H54 (cell line): ENCODE results near the gene CORO2A.

ENCODE experiments used
- DNase-seq: peaks from one replicate; pipeline ENCODE4 v3.0.0; 2011; ENCODE audit warnings: low spot score, mixed read lengths; ENCODE audit not compliant: insufficient read length
- FAIRE-seq: peaks from 3 replicates; lab custom pipeline; 2011; peaks lifted over from hg19 to GRCh38; lab: Jason Lieb, UNC
- POLR2A ChIP-seq: IDR thresholded peaks from 2 replicates; pipeline ENCODE4 v1.6.1; 2011; ENCODE audit warnings: low read depth, mild to moderate bottlenecking, low read length

CORO2A gene

DNA sequence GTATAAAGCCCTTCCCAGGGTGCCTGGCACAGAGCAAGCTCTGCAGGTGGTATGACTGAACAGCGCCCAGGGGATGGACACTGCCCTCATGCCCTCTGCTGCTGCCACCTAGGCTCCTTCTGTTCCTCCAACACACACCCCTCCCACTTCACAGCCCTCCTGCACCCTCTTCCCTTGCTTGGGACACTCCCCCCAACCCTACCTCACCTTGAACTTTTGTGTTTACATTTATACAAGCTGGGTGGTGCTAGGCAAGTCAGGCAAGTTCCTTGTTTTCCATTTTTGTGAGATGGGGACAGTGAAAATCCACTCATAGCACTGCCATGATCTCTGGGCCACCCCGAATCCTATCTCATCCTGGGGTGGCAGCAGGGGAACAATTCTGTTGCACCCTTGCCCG is 18.8 kb upstream of the CORO2A start:
- no peak for TF ChIP-seq POLR2A
- DNase-seq (no peak), FAIRE-seq (no peak)

DNA sequence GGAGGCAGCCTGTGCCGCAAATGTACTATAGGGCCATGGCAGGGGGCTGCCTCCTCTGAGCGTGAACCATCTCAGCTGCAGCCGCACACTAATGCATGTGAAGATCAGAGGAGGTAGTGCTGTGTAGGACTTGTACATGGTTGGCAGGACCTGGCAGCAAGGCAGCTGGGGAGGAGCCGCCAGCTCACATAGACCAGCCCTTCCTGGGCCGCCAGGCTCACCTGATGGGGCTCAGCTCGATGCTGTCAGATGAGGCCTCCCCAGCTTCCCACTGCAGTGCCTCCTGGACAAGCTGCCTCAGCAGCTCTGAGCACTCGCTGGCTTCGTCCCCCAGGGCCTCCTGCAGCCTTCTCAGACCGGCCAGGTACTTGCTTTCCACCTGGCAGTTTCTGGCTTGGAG is 18.0 kb upstream of the CORO2A start:
- no peak for FAIRE-seq
- no peak for TF ChIP-seq POLR2A

DNA sequence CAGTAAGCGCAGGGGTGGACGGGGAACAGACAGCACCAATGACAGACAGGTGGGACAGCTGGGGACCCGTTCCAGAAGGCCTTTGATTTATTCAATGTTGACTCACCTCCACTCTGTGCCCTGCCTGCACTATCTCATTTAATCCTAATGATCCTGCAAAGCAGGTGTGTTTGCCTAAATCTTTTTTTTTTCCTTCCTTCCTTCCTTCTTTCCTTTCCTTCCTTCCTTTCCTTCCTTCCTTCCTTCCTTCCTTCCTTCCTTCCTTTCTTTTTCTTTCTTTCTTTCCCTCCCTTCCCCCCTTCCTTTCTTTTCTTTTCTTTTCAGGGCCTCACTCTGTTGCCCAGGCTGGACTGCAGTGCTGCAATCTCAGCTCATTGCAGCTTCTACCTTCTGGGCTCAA is 17.1 kb upstream of the CORO2A start:
- no peak for FAIRE-seq
- TF ChIP-seq POLR2A: no peak

More for the DNA sequence above, 18.0 kb upstream of the CORO2A start:
- DNase-seq: no peak

DNA sequence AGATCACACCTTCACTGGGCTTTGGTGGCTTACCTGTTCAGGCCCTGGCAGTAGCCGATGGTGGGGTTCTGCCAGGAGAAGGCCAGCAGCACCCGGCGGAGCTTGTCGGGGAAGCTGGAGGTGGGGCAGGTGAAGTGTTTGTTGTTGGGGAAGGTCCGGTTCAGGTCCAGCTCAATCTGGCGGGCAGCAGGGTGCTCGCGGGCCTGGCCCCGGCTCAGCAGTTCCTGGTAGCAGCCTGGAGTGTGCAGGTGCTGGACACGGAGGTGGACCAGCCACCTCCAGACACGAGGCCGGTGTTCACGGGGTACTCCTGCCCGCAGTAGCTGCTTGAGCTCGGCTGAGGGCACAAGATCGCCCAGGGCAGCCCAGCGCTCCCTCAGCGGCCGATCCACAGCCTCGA is 16.2 kb upstream of the CORO2A start:
- no peak for TF ChIP-seq POLR2A
- no peak for FAIRE-seq
- DNase-seq: no peak

More for the DNA sequence above, 17.1 kb upstream of the CORO2A start:
- DNase-seq: no peak

DNA sequence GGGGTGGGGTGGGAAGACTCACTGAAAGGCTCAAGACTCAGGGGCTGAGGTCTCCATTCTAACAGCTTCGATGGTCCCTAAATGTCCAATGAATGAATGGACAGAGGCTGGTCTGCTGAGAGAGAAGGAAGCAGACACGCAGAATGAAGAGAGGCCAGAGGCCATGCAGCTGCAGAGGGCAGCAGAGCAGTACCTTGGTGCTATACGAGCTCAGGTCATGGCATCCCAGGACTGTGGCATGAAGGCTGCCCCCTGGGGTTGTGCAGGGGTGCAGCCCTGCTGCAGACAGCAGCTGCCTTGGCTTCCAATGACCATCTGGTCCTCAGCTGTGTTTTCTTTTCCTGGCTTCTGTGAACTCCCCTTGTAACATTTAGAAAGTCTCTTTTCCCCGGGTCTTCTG is 15.2 kb upstream of the CORO2A start:
- no peak for DNase-seq
- FAIRE-seq: no peak
- no peak for TF ChIP-seq POLR2A

DNA sequence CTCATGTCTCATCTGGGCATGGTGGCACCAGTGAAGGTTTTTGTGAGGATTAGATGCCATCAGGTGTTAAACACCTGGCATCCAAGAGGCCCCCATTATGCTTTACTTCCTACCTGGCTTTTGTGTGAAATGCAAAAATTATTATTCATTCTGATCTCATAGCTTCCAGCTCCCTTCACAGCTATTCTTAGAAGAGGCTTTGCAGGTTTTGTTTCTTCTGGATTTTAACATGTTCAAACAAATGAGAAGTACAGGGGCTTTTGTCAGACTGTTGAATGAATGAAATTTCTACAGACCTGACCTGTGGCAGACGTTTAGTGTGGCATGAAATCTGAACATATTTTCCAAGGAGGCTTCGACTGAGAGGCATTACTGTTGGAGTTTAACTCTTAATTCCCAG is 14.3 kb upstream of the CORO2A start:
- no peak for TF ChIP-seq POLR2A
- no peak for DNase-seq
- no peak for FAIRE-seq

DNA sequence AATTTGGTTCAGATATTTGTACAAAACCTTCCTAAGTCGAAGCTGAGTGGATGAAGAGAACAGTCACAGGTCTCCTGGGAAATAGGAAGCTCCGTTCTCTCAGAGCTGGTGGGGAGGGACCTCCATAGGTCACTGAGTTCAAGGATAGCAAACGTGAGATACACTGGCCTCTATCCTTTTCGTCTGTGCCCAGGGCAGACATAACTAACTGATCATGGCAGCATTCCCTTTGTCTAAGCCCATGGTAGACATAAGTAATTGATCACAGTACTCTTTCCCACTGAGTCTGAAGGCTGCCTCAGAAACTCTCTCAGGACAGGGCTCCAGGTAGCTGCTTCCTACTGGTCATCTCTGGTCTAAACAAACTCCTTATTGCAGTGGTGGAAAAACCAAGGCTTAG is 12.3 kb upstream of the CORO2A start:
- TF ChIP-seq POLR2A: no peak
- DNase-seq (no peak), FAIRE-seq (no peak)

DNA sequence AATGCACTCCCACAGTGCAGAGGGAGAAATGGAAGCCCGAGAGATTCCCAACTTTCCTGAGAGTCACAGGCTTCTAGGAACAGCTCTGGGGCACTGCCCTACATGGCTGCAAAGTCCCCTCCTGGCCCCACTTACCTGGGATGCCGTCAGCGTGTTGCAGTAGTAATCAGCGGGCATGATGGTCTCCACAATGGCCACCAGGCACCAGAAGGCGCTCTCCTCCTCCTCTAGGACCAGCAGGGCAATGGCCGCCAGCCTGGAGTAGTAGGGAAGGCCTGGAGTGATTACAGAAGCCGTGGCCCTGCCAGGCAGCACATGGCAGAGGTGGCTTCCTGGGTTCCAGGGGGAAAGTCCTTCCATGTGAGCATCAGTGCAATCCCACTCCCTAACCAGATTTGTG is 10.7 kb upstream of the CORO2A start:
- DNase-seq (no peak), FAIRE-seq (no peak)
- no peak for TF ChIP-seq POLR2A

DNA sequence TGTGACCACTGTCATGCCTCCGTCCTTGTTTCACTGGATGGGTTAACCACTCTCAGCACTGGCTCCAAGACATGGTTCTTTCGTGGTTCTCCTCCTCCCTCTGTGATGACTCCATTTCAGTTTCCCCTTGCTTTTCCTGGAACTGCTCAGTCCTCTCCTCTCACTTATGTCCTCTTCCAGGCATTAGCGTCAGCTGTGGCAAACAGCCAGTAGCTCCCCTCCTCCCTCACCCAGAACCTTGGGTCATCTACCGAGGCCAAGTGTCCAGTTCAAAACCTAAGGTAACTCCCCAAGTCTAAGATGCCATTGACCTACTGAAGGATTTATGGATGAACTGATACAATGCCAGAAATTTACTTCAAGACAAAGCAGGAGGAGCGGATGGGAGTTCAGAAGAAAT is 9.8 kb upstream of the CORO2A start:
- no peak for DNase-seq
- no peak for FAIRE-seq
- TF ChIP-seq POLR2A: no peak

DNA sequence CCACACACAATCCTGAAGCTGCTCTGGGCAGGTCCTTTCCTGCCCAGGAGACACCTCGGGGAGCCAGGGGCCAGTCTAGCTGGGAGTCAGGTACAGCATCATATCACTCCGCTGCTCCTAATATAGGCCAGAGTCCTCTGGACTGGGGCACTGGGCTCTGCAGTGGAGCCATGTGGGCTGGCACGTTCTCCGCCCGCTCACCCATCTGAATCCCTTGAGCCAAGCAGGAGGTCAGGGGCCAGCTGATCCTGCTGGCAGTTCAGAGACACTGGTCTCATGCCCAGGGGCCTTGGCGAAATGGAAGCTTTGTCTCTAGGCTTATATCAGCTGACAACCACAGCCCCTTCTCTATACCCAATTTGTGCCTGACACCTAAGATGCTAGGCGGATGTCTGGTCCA is 9.3 kb upstream of the CORO2A start:
- no peak for FAIRE-seq
- no peak for TF ChIP-seq POLR2A

DNA sequence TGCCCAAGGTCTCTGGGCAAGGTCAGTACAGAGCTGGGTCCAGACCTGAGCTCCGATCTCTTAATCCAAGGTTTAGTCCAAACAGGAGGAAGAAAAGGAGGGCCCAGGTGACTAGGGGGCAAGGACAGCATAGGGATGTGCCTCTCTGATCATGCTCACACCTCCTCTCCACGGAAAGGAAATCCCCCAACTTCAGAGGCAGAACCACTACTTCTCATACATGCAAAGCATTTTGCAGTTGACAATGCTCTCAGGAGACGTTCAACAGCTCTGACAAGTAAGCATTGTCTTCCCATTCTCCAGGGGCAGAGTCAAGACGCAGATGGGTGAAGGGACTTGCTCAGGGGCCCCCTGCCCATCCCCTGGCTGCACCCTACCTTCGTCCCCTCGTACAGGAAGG is 8.7 kb upstream of the CORO2A start:
- no peak for TF ChIP-seq POLR2A
- DNase-seq (no peak), FAIRE-seq (no peak)

More for the DNA sequence above, 9.3 kb upstream of the CORO2A start:
- DNase-seq: no peak

DNA sequence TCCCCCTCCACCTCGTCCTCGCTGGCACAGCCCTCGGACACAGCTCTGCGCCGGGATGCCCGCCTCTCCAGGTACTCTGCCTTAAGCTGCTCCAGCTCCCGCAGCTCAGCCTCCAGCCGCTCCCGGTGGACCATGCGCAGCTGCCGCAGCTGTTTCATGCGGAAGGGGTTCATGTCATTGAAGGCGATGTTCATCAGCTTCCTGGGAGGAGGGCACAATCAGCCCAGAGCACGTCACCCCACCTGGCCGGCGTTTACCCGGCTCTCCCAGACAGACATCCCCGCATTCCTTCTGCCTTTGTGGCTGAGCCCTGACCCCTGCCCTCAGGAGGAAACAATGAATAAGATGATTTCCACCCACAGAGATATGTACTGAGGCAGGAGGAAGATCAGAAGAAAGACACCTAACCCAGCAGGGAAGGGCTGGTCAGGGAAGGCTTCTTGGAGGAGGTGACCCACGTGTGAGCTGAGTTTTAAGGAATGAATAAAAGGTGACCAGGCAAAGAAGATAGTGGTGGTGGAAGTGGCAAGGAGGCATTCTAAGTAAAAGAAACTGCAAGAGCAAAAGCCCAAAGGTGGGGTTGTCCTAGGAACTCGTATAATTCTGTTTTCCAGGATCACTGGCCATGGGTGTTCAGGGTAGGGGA is 7.1 kb upstream of the CORO2A start:
- TF ChIP-seq POLR2A: no peak
- FAIRE-seq: no peak
- DNase-seq: no peak

DNA sequence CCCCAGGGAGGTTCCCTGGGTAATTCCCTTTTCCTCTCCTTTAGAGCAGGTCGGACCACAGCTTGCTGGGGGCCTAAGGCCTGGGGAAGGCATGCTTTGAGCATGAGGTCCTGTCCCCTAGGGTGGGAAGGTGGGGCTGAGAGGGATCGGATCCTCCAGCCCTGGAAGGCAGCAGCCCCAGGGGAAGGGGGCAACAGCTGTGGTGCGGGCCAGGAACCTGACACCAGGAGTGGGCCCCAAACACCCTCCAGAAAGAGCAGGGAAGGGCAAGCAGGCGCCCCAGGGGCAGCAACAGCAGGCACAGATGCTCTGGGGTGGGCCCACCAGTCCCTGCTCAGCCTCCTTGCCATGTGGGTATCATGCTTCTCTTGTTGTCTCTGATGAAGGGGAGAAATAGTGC is 3.2 kb upstream of the CORO2A start:
- FAIRE-seq: no peak

DNA sequence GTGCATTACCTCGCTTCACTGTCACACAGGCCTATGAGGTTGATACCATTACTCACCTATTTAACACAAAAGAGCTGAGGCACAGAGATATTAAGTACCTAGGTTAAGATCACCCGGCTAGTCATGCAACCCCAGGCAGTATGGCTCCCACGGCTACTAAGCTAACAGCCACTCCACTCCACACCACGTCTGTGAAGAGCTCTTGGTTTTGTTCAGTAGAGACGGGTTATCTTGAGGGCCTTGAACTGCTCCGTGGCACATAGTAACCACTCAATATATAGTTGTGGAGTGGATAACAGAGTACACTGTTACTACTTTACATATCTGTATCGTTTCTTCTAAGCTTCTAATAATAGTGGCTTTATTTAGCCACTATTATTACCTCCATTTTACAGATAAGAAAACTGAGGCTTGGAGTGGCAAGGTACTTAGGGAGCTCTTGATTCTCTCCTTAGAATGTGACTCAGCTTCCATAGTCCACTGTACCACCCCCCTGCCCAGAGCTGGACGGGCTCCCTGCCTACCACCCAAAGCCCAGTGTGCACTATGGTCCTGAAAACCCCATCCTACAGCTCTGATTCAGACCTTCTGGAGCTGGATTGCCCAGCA is 1.0 kb upstream of the CORO2A start:
- DNase-seq (no peak), FAIRE-seq (no peak)
- TF ChIP-seq POLR2A: no peak

More for the DNA sequence above, 3.2 kb upstream of the CORO2A start:
- no peak for DNase-seq
- TF ChIP-seq POLR2A: no peak
